CD14-positive monocyte (primary cell): Measurements from ENCODE around the gene TPST1. TPM values are rescaled to one million over a fixed set of nuclear protein-coding genes. Genes with fewer than 3 reads are reported as not detected.
"Not testable (repeated sequence)": the region's sequence is repeated elsewhere in the genome, so short reads cannot be mapped to it uniquely, and the experiment has no call there.

ENCODE experiments used
- DNase-seq, 3 donors: peaks; one replicate each; pipeline ENCODE4 v3.0.0-alpha.2; 2011 to 2022
- H2AFZ ChIP-seq: 2 replicates; pipeline ENCODE4 v1.6.0; 2012; ENCODE audit warnings: mild to moderate bottlenecking, low read depth, low read length, inconsistent platforms; ENCODE audit not compliant: insufficient read depth, poor library complexity, severe bottlenecking
- H3K27ac ChIP-seq, 2 donors: 1 replicate in 1 of 2; 2 replicates in 1 of 2; pipeline ENCODE4 v1.5.1; 2012 to 2013; ENCODE audit warnings: low read length in 2 of 2, control low read depth in 1 of 2, inconsistent platforms in 1 of 2, low read depth in 1 of 2, mild to moderate bottlenecking in 1 of 2
- H3K27me3 ChIP-seq, 2 donors: one replicate each; pipeline versions ENCODE4 v1.6.0 to v1.6.1; 2011 to 2013; ENCODE audit warnings: low read length in 2 of 2; ENCODE audit not compliant: control insufficient read depth in 2 of 2, insufficient read depth in 2 of 2
- H3K36me3 ChIP-seq, 2 donors: replicated peaks in 1 of 2; 1 replicate in 1 of 2; 2 replicates in 1 of 2; pipeline versions ENCODE4 v1.5.1 to v1.6.1; 2012 to 2013; ENCODE audit warnings: low read length in 2 of 2, control low read depth in 1 of 2, inconsistent platforms in 1 of 2, mild to moderate bottlenecking in 1 of 2; ENCODE audit not compliant: insufficient read depth in 2 of 2, control insufficient read depth in 1 of 2
- H3K4me1 ChIP-seq, 2 donors: 1 replicate in 1 of 2; 2 replicates in 1 of 2; pipeline versions ENCODE4 v1.5.1 to v1.6.1; 2012 to 2013; ENCODE audit warnings: low read length in 2 of 2, control low read depth in 1 of 2, inconsistent platforms in 1 of 2, mild to moderate bottlenecking in 1 of 2, moderate library complexity in 1 of 2; ENCODE audit not compliant: insufficient read depth in 2 of 2, control insufficient read depth in 1 of 2
- H3K4me2 ChIP-seq: replicated peaks from 2 replicates; pipeline ENCODE3; 2012; ENCODE audit warnings: low read length, moderate library complexity, mild to moderate bottlenecking; ENCODE audit not compliant: poor library complexity, severe bottlenecking; ENCODE audit errors: extremely low read depth
- H3K4me3 ChIP-seq, 3 experiments: fragments of 200-600 bp in 1 of 3; sonication (generic) in 1 of 3; replicated peaks in 1 of 3; 1 replicate in 2 of 3; 2 replicates in 1 of 3; pipeline ENCODE4 v1.5.1; 2011 to 2013; ENCODE audit warnings: low read length in 3 of 3, mild to moderate bottlenecking in 3 of 3, control low read depth in 2 of 3, low read depth in 2 of 3, inconsistent platforms in 1 of 3, moderate library complexity in 1 of 3
- H3K79me2 ChIP-seq: 2 replicates; pipeline ENCODE4 v1.6.0; 2012; ENCODE audit warnings: mild to moderate bottlenecking, control low read depth, inconsistent platforms, low read length, moderate library complexity; ENCODE audit not compliant: insufficient read depth
- H3K9ac ChIP-seq: 2 replicates; pipeline ENCODE4 v1.6.0; 2017; ENCODE audit warnings: low read length, mild to moderate bottlenecking; ENCODE audit not compliant: insufficient read depth, poor library complexity, severe bottlenecking
- H3K9me3 ChIP-seq, 2 donors: replicated peaks in 1 of 2; 1 replicate in 1 of 2; 2 replicates in 1 of 2; pipeline versions ENCODE4 v1.5.1 to v1.6.1; 2012 to 2013; ENCODE audit warnings: low read length in 2 of 2, control low read depth in 1 of 2; ENCODE audit not compliant: control insufficient read depth in 1 of 2, insufficient read depth in 1 of 2
- H4K20me1 ChIP-seq: 2 replicates; pipeline ENCODE4 v1.6.0; 2012; ENCODE audit warnings: mild to moderate bottlenecking, low read length, control low read depth, moderate library complexity; ENCODE audit not compliant: insufficient read depth
- H3K27ac Mint-ChIP-seq, 7 donors: one replicate each; pipeline ENCODE4 v1.8.0; 2020; ENCODE audit warnings: mild to moderate bottlenecking in 7 of 7, mixed read lengths in 7 of 7, moderate library complexity in 6 of 7, inconsistent platforms in 2 of 7
- H3K27me3 Mint-ChIP-seq, 3 donors: one replicate each; pipeline ENCODE4 v1.8.0; 2021 to 2022; ENCODE audit warnings: low read depth in 3 of 3, mild to moderate bottlenecking in 3 of 3, mixed read lengths in 3 of 3, moderate library complexity in 3 of 3, inconsistent platforms in 1 of 3
- H3K36me3 Mint-ChIP-seq, 2 donors: one replicate each; pipeline ENCODE4 v1.8.0; 2020; ENCODE audit warnings: mixed read lengths in 2 of 2, inconsistent platforms in 1 of 2, mild to moderate bottlenecking in 1 of 2
- H3K4me1 Mint-ChIP-seq: one replicate; pipeline ENCODE4 v1.8.0; 2020; ENCODE audit warnings: mild to moderate bottlenecking, mixed read lengths
- H3K4me3 Mint-ChIP-seq, 2 donors: one replicate each; pipeline ENCODE4 v1.8.0; 2020; ENCODE audit warnings: mild to moderate bottlenecking in 2 of 2, mixed read lengths in 2 of 2, moderate library complexity in 1 of 2
- H3K9me3 Mint-ChIP-seq, 7 donors: one replicate each; pipeline ENCODE4 v1.8.0; 2020 to 2022; ENCODE audit warnings: mixed read lengths in 7 of 7, mild to moderate bottlenecking in 6 of 7, moderate library complexity in 6 of 7, inconsistent platforms in 2 of 7
- WGBS: methylation state at CpG from one replicate; pipeline ENCODE4 v1.1.5; 2013; ENCODE audit warnings: missing lambda C conversion rate; ENCODE audit not compliant: insufficient coverage; 5-methylcytosine and 5-hydroxymethylcytosine counted together
- intact Hi-C, 2 donors: fragments of 100-400 bp; cut with micrococcal nuclease; formaldehyde crosslinking; loops; one replicate each; pipeline versions ENCODE4 v1.15.0 to v1.15.1; 2023
- polyA plus RNA-seq, 3 donors: library from polyadenylated mRNA; depleted of rRNA in 1 of 3; unstranded in 2 of 3; stranded (reverse) in 1 of 3; fragments of 300-500 nt in 2 of 3; fragments of >200 nt in 1 of 3; fragmentation: Illumina TruSeq in 2 of 3; gene quantifications; 1 replicate in 2 of 3; 2 replicates in 1 of 3; pipeline ENCODE4 v1.2.3, GENCODE V29; 2012 to 2021
- TF ChIP-seq, protein P1 (sequence below): fragments of 200-600 bp; IDR thresholded peaks from one replicate; pipeline ENCODE4 v1.8.0; 2022; ENCODE audit warnings: antibody characterized with exemption, mild to moderate bottlenecking

TPST1 gene
- polyA plus RNA-seq, 3 donors: 0.54 to 4.8 (median 4.2) TPM

DNA sequence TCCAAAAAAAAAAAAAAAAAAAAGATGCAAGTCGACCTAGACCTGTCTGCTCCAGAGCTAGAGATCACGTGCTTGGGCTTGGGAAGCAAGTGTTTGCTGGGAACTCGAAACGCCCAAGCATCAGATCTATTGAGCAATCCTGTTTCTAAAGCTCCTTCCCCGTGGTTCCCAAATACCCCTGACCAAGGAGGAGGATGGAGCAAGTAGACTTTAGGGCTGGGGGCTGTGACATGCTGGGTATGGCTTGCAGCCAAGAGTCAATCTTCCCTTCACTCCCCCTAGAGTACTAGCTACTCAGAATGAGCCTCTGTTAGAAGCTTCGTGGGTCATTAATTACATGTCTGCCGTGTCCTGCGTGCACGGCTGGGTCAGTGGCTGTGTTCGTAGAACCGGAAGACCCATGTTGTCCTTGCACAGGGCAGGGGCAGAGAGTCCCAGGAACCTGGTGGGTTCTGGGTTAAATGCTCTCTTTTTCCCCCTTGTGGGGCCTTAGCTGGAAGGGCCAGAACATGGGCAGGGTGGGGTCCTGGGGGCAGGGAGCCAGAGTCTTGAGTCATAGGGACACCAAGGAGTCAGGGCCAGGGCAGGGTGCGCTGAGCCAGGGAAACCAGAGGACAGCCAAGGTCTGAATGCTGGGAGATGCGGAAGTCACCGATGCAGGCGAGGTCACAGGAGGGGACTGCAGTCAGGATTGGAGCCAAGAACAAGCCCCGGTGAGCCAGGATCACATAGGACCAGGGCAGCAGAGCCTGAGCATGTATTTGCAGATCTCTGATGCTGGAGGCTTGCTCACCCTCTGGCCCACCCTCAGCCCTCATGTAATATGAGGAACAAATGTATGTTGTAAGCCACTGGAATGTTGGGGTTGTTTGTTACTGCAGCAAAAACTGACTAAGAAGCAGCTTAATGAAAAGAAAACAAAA, 34.6 kb upstream of the TPST1 start:
- H3K9me3 Mint-ChIP-seq: peaks cover 0 to 4% (median 0%) of the 10 kb centered on the region in 7 donors
- DNase-seq: no peak
- TF ChIP-seq, protein P1, sequence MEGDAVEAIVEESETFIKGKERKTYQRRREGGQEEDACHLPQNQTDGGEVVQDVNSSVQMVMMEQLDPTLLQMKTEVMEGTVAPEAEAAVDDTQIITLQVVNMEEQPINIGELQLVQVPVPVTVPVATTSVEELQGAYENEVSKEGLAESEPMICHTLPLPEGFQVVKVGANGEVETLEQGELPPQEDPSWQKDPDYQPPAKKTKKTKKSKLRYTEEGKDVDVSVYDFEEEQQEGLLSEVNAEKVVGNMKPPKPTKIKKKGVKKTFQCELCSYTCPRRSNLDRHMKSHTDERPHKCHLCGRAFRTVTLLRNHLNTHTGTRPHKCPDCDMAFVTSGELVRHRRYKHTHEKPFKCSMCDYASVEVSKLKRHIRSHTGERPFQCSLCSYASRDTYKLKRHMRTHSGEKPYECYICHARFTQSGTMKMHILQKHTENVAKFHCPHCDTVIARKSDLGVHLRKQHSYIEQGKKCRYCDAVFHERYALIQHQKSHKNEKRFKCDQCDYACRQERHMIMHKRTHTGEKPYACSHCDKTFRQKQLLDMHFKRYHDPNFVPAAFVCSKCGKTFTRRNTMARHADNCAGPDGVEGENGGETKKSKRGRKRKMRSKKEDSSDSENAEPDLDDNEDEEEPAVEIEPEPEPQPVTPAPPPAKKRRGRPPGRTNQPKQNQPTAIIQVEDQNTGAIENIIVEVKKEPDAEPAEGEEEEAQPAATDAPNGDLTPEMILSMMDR: no peak
- Histone ChIP-seq H3K4me3 (no peak overlapping the region), H3K36me3 (no peaks in the 10 kb centered on the region), H4K20me1 (no peaks in the 10 kb centered on the region), H3K4me1 (no peaks in the 10 kb centered on the region), H2AFZ (no peak overlapping the region), H3K27ac (no peak overlapping the region), H3K9me3 (no peaks in the 10 kb centered on the region), H3K79me2 (no peaks in the 10 kb centered on the region), H3K9ac (no peak overlapping the region), H3K27me3 (no peaks in the 10 kb centered on the region), H3K4me2 (no peak overlapping the region)
- 89% methylated on average over 10 of the region's 16 CpGs for WGBS
- H3K27me3 Mint-ChIP-seq: peaks cover 3 to 7% (median 3%) of the 10 kb centered on the region in 3 donors
- peaks cover 4% of the 10 kb centered on the region for H3K4me1 Mint-ChIP-seq
- H3K4me3 Mint-ChIP-seq: no peak overlapping the region
- H3K27ac Mint-ChIP-seq: peak overlapping the region in 2 of 7 donors; percentile 45 to 61
- intact Hi-C loops: no loop called here
- no peaks in the 10 kb centered on the region for H3K36me3 Mint-ChIP-seq

GRCh38 chr7:66172536-66173401, 32.4 kb upstream of the TPST1 start:
- H3K36me3 Mint-ChIP-seq, H3K4me1 Mint-ChIP-seq, H3K36me3 ChIP-seq, H3K4me3 ChIP-seq, H3K27me3 Mint-ChIP-seq, H3K9ac ChIP-seq, H3K4me2 ChIP-seq, H3K27ac Mint-ChIP-seq, intact Hi-C loops, H3K4me3 Mint-ChIP-seq, H3K79me2 ChIP-seq, H2AFZ ChIP-seq, H3K27me3 ChIP-seq, H3K9me3 Mint-ChIP-seq, H4K20me1 ChIP-seq, H3K9me3 ChIP-seq, DNase-seq, H3K4me1 ChIP-seq, H3K27ac ChIP-seq: not testable (repeated sequence)
- WGBS: no CpG with 5 or more reads among the region's 9 CpGs
